ENCODE measurements around the gene FGF12. TPM values are rescaled to one million over a fixed set of nuclear protein-coding genes. Genes with fewer than 3 reads are reported as not detected.

FGF12 gene
- total RNA-seq, 1 experiment from 2014 or later, result 9.7 TPM

GRCh38 chr3:192482809-192483208 is 244.5 kb downstream of the FGF12 start:
- CTCF ChIA-PET, result no interaction called here

DNA sequence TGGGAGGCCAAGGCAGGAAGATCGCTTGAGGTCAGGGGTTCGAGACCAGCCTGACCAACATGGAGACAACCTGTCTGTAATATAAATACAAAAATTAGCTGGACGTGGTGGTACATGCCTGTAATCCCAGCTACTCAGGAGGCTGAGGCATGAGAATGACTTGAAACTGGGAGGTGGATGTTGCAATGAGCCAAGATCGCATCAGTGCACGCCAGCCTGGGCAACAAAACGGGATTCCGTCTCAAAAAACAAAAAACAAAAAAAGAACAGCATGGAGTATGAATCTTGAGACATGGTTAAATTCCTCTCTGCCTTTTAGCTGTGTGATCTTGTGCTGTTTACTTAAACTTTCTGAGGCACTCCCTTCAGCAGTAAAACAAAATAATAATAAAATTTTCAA is 244.9 kb downstream of the FGF12 start:
- H3K9me3 Mint-ChIP-seq (ENCODE audit: low read depth, unreplicated experiment), result no peaks in the 10 kb centered on the region
- no peaks in the 10 kb centered on the region for H3K36me3 Mint-ChIP-seq (ENCODE audit: insufficient read depth, unreplicated experiment)
- H3K27me3 Mint-ChIP-seq (ENCODE audit: unreplicated experiment), result no peaks in the 10 kb centered on the region
- TF ChIP-seq CTCF (IDR thresholded peaks at IDR 0.05; ENCODE audit: unreplicated experiment), result no peak
- intact Hi-C loops (cut with micrococcal nuclease; ENCODE audit: unreplicated experiment), result no loop called here
- peaks cover 18% of the 10 kb centered on the region for H3K4me1 Mint-ChIP-seq (ENCODE audit: low read depth, unreplicated experiment)
- BruUV-seq (replicated peaks), result no TSS peak
- no peak for DNase-seq
- H3K4me3 Mint-ChIP-seq (ENCODE audit: low read depth, unreplicated experiment), result no peak overlapping the region
- CTCF ChIA-PET, result no interaction called here
- no peak overlapping the region for H3K27ac Mint-ChIP-seq (ENCODE audit: unreplicated experiment)

More at GRCh38 chr3:192482809-192483208, 244.5 kb downstream of the FGF12 start:
- Mint-ChIP-seq H3K36me3 (ENCODE audit: insufficient read depth, unreplicated experiment) (no peaks in the 10 kb centered on the region), H3K27me3 (ENCODE audit: unreplicated experiment) (no peaks in the 10 kb centered on the region), H3K4me1 (ENCODE audit: low read depth, unreplicated experiment) (peaks cover 18% of the 10 kb centered on the region), H3K9me3 (ENCODE audit: low read depth, unreplicated experiment) (no peaks in the 10 kb centered on the region), H3K27ac (ENCODE audit: unreplicated experiment) (no peak overlapping the region), H3K4me3 (ENCODE audit: low read depth, unreplicated experiment) (no peak overlapping the region)
- intact Hi-C loops (cut with micrococcal nuclease; ENCODE audit: unreplicated experiment), result no loop called here
- DNase-seq, result no peak
- BruUV-seq (replicated peaks), result no TSS peak
- no peak for TF ChIP-seq CTCF (IDR thresholded peaks at IDR 0.05; ENCODE audit: unreplicated experiment)

- BruUV-seq (replicated peaks), result no TSS peak
- CTCF ChIA-PET, result no interaction called here
- no peak overlapping the region for H3K4me3 Mint-ChIP-seq (ENCODE audit: low read depth, unreplicated experiment)
- H3K27me3 Mint-ChIP-seq (ENCODE audit: unreplicated experiment), result no peaks in the 10 kb centered on the region
- no peaks in the 10 kb centered on the region for H3K36me3 Mint-ChIP-seq (ENCODE audit: insufficient read depth, unreplicated experiment)
- DNase-seq, result no peak
- no peaks in the 10 kb centered on the region for H3K9me3 Mint-ChIP-seq (ENCODE audit: low read depth, unreplicated experiment)
- no peak overlapping the region for H3K27ac Mint-ChIP-seq (ENCODE audit: unreplicated experiment)
- intact Hi-C loops (cut with micrococcal nuclease; ENCODE audit: unreplicated experiment), result no loop called here
- TF ChIP-seq CTCF (IDR thresholded peaks at IDR 0.05; ENCODE audit: unreplicated experiment), result no peak
- H3K4me1 Mint-ChIP-seq (ENCODE audit: low read depth, unreplicated experiment), result peaks cover 18% of the 10 kb centered on the region
Observed at GRCh38 chr3:192481638-192482037, 245.7 kb downstream of the FGF12 start.

- DNase-seq, result peak; percentile 81
- no TSS peak for BruUV-seq (replicated peaks)
- Mint-ChIP-seq H3K4me1 (ENCODE audit: low read depth, unreplicated experiment) (no peaks in the 10 kb centered on the region), H3K4me3 (ENCODE audit: low read depth, unreplicated experiment) (no peak overlapping the region), H3K36me3 (ENCODE audit: insufficient read depth, unreplicated experiment) (no peaks in the 10 kb centered on the region), H3K9me3 (ENCODE audit: low read depth, unreplicated experiment) (no peaks in the 10 kb centered on the region), H3K27me3 (ENCODE audit: unreplicated experiment) (peaks cover 32% of the 10 kb centered on the region), H3K27ac (ENCODE audit: unreplicated experiment) (no peak overlapping the region)
- peak; percentile 96 for TF ChIP-seq CTCF (IDR thresholded peaks at IDR 0.05; ENCODE audit: unreplicated experiment)
- CTCF ChIA-PET, result interaction anchor here (0.6 to 1.2 kb wide), 2 partner anchors 17 to 322 kb away, joined by 3 read pairs; no protein-coding TSS in a partner anchor
- intact Hi-C loops (cut with micrococcal nuclease; ENCODE audit: unreplicated experiment), result loop anchor here (1.0 to 10.0 kb wide), 4 partner anchors 99 to 577 kb away; no protein-coding TSS in a partner anchor
Observed at GRCh38 chr3:192467230-192468140, 259.9 kb downstream of the FGF12 start.

Data from Calu3 (cell line).